ENCODE measurements around the gene CSRP3. TPM values are rescaled to one million over a fixed set of nuclear protein-coding genes. Genes with fewer than 3 reads are reported as not detected.

CSRP3 gene
- total and polyA plus RNA-seq, 2 experiments from 2014 or later: not detected

- ATAC-seq: no peak
- no peaks in the 10 kb centered on the region for H3K27me3 Mint-ChIP-seq (ENCODE audit: insufficient read depth, low read depth, poor library complexity)
- no peak overlapping the region for H3K4me3 Mint-ChIP-seq
- no peaks in the 10 kb centered on the region for H3K36me3 ChIP-seq (ENCODE audit: insufficient read depth)
- H4K20me1 ChIP-seq (replicated peaks; ENCODE audit: insufficient read depth): no peaks in the 10 kb centered on the region
- no peaks in the 10 kb centered on the region; the same call in 1 of the 3 replicates for H3K4me1 Mint-ChIP-seq
- no peak overlapping the region for H3K27ac Mint-ChIP-seq
- H3K4me3 ChIP-seq: no peak overlapping the region
- H3K9me2 ChIP-seq (ENCODE audit: insufficient read depth): no peaks in the 10 kb centered on the region
- H3K27me3 ChIP-seq (ENCODE audit: insufficient read depth): no peaks in the 10 kb centered on the region
- no peaks in the 10 kb centered on the region for H3K4me1 ChIP-seq (ENCODE audit: insufficient read depth)
- H3F3A ChIP-seq (replicated peaks; ENCODE audit: low read depth): no peaks in the 10 kb centered on the region
- no peak overlapping the region for H3K4me2 ChIP-seq
- no peaks in the 10 kb centered on the region for H3K36me3 Mint-ChIP-seq (ENCODE audit: low read depth)
- H3K9me3 Mint-ChIP-seq: no peaks in the 10 kb centered on the region
- no peak overlapping the region for H2AFZ ChIP-seq
- no peak for DNase-seq (ENCODE audit: low spot score)
- H3K27ac ChIP-seq (ENCODE audit: low read depth): no peak overlapping the region
- TF ChIP-seq EZH2 (IDR thresholded peaks at IDR 0.05; ENCODE audit: low read depth, unreplicated experiment) (no peak), STAT1 (IDR thresholded peaks at IDR 0.05; ENCODE audit: unreplicated experiment) (no peak), CREB1 (CRISPR knock-in tag; IDR thresholded peaks at IDR 0.05; ENCODE audit: low read depth) (no peak), EZH2phosphoT487 (IDR thresholded peaks at IDR 0.05; ENCODE audit: unreplicated experiment) (no peak), ZNF114 (CRISPR knock-in tag; IDR thresholded peaks at IDR 0.05) (no peak), NANOG (IDR thresholded peaks at IDR 0.05; ENCODE audit: borderline replicate concordance) (no peak), ZNF331 (CRISPR knock-in tag; IDR thresholded peaks at IDR 0.05; ENCODE audit: low read depth) (no peak), POLR2AphosphoS5 (IDR thresholded peaks at IDR 0.05; ENCODE audit: low read depth) (no peak), JUNB (IDR thresholded peaks at IDR 0.05; ENCODE audit: unreplicated experiment) (no peak)
- TF ChIP-seq, protein P1, sequence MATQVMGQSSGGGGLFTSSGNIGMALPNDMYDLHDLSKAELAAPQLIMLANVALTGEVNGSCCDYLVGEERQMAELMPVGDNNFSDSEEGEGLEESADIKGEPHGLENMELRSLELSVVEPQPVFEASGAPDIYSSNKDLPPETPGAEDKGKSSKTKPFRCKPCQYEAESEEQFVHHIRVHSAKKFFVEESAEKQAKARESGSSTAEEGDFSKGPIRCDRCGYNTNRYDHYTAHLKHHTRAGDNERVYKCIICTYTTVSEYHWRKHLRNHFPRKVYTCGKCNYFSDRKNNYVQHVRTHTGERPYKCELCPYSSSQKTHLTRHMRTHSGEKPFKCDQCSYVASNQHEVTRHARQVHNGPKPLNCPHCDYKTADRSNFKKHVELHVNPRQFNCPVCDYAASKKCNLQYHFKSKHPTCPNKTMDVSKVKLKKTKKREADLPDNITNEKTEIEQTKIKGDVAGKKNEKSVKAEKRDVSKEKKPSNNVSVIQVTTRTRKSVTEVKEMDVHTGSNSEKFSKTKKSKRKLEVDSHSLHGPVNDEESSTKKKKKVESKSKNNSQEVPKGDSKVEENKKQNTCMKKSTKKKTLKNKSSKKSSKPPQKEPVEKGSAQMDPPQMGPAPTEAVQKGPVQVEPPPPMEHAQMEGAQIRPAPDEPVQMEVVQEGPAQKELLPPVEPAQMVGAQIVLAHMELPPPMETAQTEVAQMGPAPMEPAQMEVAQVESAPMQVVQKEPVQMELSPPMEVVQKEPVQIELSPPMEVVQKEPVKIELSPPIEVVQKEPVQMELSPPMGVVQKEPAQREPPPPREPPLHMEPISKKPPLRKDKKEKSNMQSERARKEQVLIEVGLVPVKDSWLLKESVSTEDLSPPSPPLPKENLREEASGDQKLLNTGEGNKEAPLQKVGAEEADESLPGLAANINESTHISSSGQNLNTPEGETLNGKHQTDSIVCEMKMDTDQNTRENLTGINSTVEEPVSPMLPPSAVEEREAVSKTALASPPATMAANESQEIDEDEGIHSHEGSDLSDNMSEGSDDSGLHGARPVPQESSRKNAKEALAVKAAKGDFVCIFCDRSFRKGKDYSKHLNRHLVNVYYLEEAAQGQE (IDR thresholded peaks at IDR 0.05; ENCODE audit: unreplicated experiment): no peak
- TF ChIP-seq, protein P2, sequence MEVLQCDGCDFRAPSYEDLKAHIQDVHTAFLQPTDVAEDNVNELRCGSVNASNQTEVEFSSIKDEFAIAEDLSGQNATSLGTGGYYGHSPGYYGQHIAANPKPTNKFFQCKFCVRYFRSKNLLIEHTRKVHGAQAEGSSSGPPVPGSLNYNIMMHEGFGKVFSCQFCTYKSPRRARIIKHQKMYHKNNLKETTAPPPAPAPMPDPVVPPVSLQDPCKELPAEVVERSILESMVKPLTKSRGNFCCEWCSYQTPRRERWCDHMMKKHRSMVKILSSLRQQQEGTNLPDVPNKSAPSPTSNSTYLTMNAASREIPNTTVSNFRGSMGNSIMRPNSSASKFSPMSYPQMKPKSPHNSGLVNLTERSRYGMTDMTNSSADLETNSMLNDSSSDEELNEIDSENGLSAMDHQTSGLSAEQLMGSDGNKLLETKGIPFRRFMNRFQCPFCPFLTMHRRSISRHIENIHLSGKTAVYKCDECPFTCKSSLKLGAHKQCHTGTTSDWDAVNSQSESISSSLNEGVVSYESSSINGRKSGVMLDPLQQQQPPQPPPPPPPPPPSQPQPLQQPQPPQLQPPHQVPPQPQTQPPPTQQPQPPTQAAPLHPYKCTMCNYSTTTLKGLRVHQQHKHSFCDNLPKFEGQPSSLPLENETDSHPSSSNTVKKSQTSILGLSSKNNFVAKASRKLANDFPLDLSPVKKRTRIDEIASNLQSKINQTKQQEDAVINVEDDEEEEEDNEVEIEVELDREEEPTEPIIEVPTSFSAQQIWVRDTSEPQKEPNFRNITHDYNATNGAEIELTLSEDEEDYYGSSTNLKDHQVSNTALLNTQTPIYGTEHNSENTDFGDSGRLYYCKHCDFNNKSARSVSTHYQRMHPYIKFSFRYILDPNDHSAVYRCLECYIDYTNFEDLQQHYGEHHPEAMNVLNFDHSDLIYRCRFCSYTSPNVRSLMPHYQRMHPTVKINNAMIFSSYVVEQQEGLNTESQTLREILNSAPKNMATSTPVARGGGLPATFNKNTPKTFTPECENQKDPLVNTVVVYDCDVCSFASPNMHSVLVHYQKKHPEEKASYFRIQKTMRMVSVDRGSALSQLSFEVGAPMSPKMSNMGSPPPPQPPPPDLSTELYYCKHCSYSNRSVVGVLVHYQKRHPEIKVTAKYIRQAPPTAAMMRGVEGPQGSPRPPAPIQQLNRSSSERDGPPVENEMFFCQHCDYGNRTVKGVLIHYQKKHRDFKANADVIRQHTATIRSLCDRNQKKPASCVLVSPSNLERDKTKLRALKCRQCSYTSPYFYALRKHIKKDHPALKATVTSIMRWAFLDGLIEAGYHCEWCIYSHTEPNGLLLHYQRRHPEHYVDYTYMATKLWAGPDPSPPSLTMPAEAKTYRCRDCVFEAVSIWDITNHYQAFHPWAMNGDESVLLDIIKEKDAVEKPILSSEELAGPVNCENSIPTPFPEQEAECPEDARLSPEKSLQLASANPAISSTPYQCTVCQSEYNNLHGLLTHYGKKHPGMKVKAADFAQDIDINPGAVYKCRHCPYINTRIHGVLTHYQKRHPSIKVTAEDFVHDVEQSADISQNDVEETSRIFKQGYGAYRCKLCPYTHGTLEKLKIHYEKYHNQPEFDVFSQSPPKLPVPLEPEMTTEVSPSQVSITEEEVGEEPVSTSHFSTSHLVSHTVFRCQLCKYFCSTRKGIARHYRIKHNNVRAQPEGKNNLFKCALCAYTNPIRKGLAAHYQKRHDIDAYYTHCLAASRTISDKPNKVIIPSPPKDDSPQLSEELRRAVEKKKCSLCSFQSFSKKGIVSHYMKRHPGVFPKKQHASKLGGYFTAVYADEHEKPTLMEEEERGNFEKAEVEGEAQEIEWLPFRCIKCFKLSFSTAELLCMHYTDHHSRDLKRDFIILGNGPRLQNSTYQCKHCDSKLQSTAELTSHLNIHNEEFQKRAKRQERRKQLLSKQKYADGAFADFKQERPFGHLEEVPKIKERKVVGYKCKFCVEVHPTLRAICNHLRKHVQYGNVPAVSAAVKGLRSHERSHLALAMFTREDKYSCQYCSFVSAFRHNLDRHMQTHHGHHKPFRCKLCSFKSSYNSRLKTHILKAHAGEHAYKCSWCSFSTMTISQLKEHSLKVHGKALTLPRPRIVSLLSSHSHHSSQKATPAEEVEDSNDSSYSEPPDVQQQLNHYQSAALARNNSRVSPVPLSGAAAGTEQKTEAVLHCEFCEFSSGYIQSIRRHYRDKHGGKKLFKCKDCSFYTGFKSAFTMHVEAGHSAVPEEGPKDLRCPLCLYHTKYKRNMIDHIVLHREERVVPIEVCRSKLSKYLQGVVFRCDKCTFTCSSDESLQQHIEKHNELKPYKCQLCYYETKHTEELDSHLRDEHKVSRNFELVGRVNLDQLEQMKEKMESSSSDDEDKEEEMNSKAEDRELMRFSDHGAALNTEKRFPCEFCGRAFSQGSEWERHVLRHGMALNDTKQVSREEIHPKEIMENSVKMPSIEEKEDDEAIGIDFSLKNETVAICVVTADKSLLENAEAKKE (CRISPR knock-in tag; IDR thresholded peaks at IDR 0.05): no peak
- TF ChIP-seq, protein P3, sequence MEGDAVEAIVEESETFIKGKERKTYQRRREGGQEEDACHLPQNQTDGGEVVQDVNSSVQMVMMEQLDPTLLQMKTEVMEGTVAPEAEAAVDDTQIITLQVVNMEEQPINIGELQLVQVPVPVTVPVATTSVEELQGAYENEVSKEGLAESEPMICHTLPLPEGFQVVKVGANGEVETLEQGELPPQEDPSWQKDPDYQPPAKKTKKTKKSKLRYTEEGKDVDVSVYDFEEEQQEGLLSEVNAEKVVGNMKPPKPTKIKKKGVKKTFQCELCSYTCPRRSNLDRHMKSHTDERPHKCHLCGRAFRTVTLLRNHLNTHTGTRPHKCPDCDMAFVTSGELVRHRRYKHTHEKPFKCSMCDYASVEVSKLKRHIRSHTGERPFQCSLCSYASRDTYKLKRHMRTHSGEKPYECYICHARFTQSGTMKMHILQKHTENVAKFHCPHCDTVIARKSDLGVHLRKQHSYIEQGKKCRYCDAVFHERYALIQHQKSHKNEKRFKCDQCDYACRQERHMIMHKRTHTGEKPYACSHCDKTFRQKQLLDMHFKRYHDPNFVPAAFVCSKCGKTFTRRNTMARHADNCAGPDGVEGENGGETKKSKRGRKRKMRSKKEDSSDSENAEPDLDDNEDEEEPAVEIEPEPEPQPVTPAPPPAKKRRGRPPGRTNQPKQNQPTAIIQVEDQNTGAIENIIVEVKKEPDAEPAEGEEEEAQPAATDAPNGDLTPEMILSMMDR (conservative IDR thresholded peaks at IDR 0.05; ENCODE audit: low read depth in 2 of 2): no peak
- TF ChIP-seq, protein P4, sequence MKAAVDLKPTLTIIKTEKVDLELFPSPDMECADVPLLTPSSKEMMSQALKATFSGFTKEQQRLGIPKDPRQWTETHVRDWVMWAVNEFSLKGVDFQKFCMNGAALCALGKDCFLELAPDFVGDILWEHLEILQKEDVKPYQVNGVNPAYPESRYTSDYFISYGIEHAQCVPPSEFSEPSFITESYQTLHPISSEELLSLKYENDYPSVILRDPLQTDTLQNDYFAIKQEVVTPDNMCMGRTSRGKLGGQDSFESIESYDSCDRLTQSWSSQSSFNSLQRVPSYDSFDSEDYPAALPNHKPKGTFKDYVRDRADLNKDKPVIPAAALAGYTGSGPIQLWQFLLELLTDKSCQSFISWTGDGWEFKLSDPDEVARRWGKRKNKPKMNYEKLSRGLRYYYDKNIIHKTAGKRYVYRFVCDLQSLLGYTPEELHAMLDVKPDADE (IDR thresholded peaks at IDR 0.05): no peak
- H3K79me2 ChIP-seq (replicated peaks; ENCODE audit: insufficient read depth): no peaks in the 10 kb centered on the region
These were observed 14.2 kb upstream of the CSRP3 start for GRCh38 chr11:19216021-19216420.
